Suprapubic skin (tissue), 4 donors: ENCODE results near the gene KIR2DL1.

Experiments
- EP300 ChIP-seq: sonication (generic); formaldehyde crosslinking; IDR thresholded peaks from one replicate; pipeline ENCODE4 v1.6.1; 2017; ENCODE audit warnings: antibody characterized with exemption
- POLR2A ChIP-seq, 2 donors: fragments of 450-650 bp; IDR thresholded peaks; one replicate each; pipeline ENCODE4 v1.6.1; 2017; ENCODE audit warnings: antibody characterized with exemption in 2 of 2, mild to moderate bottlenecking in 2 of 2, moderate library complexity in 2 of 2
- POLR2AphosphoS5 ChIP-seq, 3 donors: sonication (generic); formaldehyde crosslinking; IDR thresholded peaks; one replicate each; pipeline ENCODE4 v1.6.1; 2017; ENCODE audit warnings: antibody characterized with exemption in 3 of 3
- TF ChIP-seq, protein P1 (sequence below), 2 donors: fragments of 200-600 bp in 1 of 2; fragments of 450-650 bp in 1 of 2; sonication (generic) in 1 of 2; IDR thresholded peaks; one replicate each; pipeline ENCODE4 v1.5.1; 2016 to 2019; ENCODE audit warnings: antibody characterized with exemption in 2 of 2, mild to moderate bottlenecking in 1 of 2, moderate library complexity in 1 of 2

DNA sequence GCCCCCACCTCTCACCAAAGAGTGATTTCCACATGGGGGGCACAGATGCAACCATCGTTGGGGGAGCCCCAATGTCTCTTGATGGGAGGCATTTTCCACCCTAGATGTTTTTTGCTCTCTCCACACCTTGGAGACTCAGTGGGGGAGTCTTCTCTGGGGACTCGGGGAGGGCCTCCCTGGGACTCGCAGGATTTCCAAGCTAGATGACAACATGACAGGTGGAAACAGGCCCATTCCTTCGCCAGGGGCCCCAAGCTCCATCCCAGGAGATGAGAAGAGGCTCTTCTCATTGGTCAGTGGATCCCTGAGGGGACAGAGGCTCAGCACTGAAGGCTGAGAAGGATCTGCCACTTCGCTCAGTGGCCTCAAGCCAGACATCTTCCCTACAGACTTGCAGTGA is 21.1 kb downstream of the KIR2DL1 start:
- TF ChIP-seq POLR2AphosphoS5 (IDR thresholded peaks at IDR 0.05) (no peak), POLR2A (IDR thresholded peaks at IDR 0.05) (no peak), EP300 (no peak)
- TF ChIP-seq, protein P1, sequence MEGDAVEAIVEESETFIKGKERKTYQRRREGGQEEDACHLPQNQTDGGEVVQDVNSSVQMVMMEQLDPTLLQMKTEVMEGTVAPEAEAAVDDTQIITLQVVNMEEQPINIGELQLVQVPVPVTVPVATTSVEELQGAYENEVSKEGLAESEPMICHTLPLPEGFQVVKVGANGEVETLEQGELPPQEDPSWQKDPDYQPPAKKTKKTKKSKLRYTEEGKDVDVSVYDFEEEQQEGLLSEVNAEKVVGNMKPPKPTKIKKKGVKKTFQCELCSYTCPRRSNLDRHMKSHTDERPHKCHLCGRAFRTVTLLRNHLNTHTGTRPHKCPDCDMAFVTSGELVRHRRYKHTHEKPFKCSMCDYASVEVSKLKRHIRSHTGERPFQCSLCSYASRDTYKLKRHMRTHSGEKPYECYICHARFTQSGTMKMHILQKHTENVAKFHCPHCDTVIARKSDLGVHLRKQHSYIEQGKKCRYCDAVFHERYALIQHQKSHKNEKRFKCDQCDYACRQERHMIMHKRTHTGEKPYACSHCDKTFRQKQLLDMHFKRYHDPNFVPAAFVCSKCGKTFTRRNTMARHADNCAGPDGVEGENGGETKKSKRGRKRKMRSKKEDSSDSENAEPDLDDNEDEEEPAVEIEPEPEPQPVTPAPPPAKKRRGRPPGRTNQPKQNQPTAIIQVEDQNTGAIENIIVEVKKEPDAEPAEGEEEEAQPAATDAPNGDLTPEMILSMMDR (IDR thresholded peaks at IDR 0.05) = no peak
